Activated CD4-positive, alpha-beta T cell treated with anti-CD3 and anti-CD28 coated beads, Interleukin-2, amount 10 ng/mL, durations not matched to agents 7 days and 5 days (primary cell): Measurements from ENCODE around the gene ATP5PD. TPM values are rescaled to one million over a fixed set of nuclear protein-coding genes. Genes with fewer than 3 reads are reported as not detected.
"Not testable (repeated sequence)": the region's sequence is repeated elsewhere in the genome, so short reads cannot be mapped to it uniquely, and the experiment has no call there.

Experiments
- CTCF ChIA-PET: fragments of 350-600 bp; sonication (Branson Sonifier 250); formaldehyde crosslinking; loops from one replicate; lab custom pipeline; 2021; ENCODE audit warnings: antibody characterized with exemption; lab: Charles Lee
- POLR2A ChIA-PET: fragments of 350-600 bp; sonication (Branson Sonifier 250); formaldehyde crosslinking; loops from one replicate; lab custom pipeline; 2021; ENCODE audit warnings: antibody characterized with exemption; lab: Charles Lee
- DNase-seq: peaks from one replicate; pipeline ENCODE4 v3.0.0-alpha.2; 2020
- H3K27ac Mint-ChIP-seq: one replicate; pipeline ENCODE4 v1.8.0; 2021; ENCODE audit warnings: mild to moderate bottlenecking, moderate library complexity, mixed read lengths
- H3K27me3 Mint-ChIP-seq: one replicate; pipeline ENCODE4 v1.8.0; 2021; ENCODE audit warnings: mixed read lengths
- H3K36me3 Mint-ChIP-seq: one replicate; pipeline ENCODE4 v1.8.0; 2021; ENCODE audit warnings: low read depth, mixed read lengths
- H3K4me1 Mint-ChIP-seq: one replicate; pipeline ENCODE4 v1.8.0; 2021; ENCODE audit warnings: mixed read lengths
- H3K4me3 Mint-ChIP-seq: one replicate; pipeline ENCODE4 v1.8.0; 2021; ENCODE audit warnings: mild to moderate bottlenecking, moderate library complexity, mixed read lengths
- H3K9me3 Mint-ChIP-seq: one replicate; pipeline ENCODE4 v1.8.0; 2021; ENCODE audit warnings: mixed read lengths
- total RNA-seq, 2 experiments: library from RNA; stranded (reverse); gene quantifications; one replicate each; pipeline ENCODE4 v1.2.3, GENCODE V29; 2021

ATP5PD gene
- total RNA-seq, 2 experiments from 2014 or later, result 252 to 259 TPM

GRCh38 chr17:75043789-75044188, 3.0 kb downstream of the ATP5PD start:
- CTCF ChIA-PET, result interaction anchor here (1.3 kb wide), 1 partner anchor 24 kb away, joined by 3 read pairs; no protein-coding TSS in a partner anchor
- H3K36me3 Mint-ChIP-seq, result peaks cover 31% of the 10 kb centered on the region
- H3K27ac Mint-ChIP-seq, POLR2A ChIA-PET, H3K27me3 Mint-ChIP-seq, H3K4me3 Mint-ChIP-seq, H3K9me3 Mint-ChIP-seq, DNase-seq: not testable (repeated sequence)
- H3K4me1 Mint-ChIP-seq, result peaks cover 35% of the 10 kb centered on the region

- DNase-seq, result no peak
- ChIA-PET POLR2A (interaction anchor here (0.6 kb wide), 1 partner anchor 67 kb away, joined by 3 read pairs; no protein-coding TSS in a partner anchor), CTCF (interaction anchor here (0.6 to 1.5 kb wide), 6 partner anchors 7 to 761 kb away, joined by 3 to 4 read pairs (median 3); partner anchors contain the start of gene MRPL58)
- Mint-ChIP-seq H3K4me1 (peaks cover 29% of the 10 kb centered on the region), H3K36me3 (peaks cover 39% of the 10 kb centered on the region), H3K9me3 (no peaks in the 10 kb centered on the region), H3K4me3 (no peak overlapping the region), H3K27me3 (no peaks in the 10 kb centered on the region), H3K27ac (peak overlapping the region; percentile 62)
These were observed 5.0 kb downstream of the ATP5PD start for GRCh38 chr17:75041656-75042280.

DNA sequence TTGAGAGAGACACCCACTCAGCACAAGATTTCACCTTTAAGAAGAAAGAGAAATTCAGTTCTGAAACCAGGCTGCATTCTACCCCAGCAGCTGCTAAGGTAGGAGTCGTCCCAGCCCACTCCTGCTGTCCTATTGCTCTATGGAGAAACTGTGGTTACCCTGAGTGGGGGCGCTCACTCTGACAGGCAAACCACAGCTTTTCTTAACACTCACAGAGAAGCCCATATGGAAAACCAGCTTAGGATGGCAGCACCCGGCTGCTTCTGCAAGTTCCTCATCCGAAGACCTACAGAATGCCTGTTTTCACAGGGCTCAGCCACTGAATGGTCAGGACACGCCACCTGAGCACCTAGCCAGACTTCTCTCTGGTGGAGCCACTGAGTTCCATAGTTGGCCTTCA, 7.5 kb downstream of the ATP5PD start:
- ChIA-PET CTCF (interaction anchor here (0.9 to 1.2 kb wide), 4 partner anchors 20 to 231 kb away, joined by 3 to 5 read pairs (median 3); partner anchors contain the start of genes MIF4GD and MRPL58), POLR2A (no interaction called here)
- peaks cover 39% of the 10 kb centered on the region for H3K36me3 Mint-ChIP-seq
- H3K9me3 Mint-ChIP-seq, result no peaks in the 10 kb centered on the region
- peaks cover 3% of the 10 kb centered on the region for H3K27me3 Mint-ChIP-seq
- H3K4me1 Mint-ChIP-seq, result peaks cover 34% of the 10 kb centered on the region
- no peak overlapping the region for H3K27ac Mint-ChIP-seq
- no peak for DNase-seq
- H3K4me3 Mint-ChIP-seq, result no peak overlapping the region

GRCh38 chr17:75036643-75037268, 10.0 kb downstream of the ATP5PD start:
- Mint-ChIP-seq H3K27me3 (peaks cover 12% of the 10 kb centered on the region), H3K4me1 (peaks cover 52% of the 10 kb centered on the region), H3K36me3 (peaks cover 33% of the 10 kb centered on the region), H3K4me3 (peak overlapping the region; percentile 62), H3K9me3 (no peaks in the 10 kb centered on the region), H3K27ac (peak overlapping the region; percentile 99)
- peak; percentile 89 for DNase-seq
- ChIA-PET POLR2A (interaction anchor here (0.5 kb wide), 1 partner anchor 13 kb away, joined by 3 read pairs; no protein-coding TSS in a partner anchor), CTCF (interaction anchor here (0.9 to 1.0 kb wide), 2 partner anchors 10 to 25 kb away, joined by 3 to 4 read pairs; partner anchors contain the start of genes ATP5PD and MRPL58)

GRCh38 chr17:75034236-75034908, 12.4 kb downstream of the ATP5PD start:
- Mint-ChIP-seq H3K36me3 (peaks cover 20% of the 10 kb centered on the region), H3K9me3 (peaks cover 6% of the 10 kb centered on the region), H3K27ac (peak overlapping the region; percentile 99), H3K4me1 (peaks cover 55% of the 10 kb centered on the region), H3K4me3 (peak overlapping the region; percentile 83), H3K27me3 (peaks cover 15% of the 10 kb centered on the region)
- ChIA-PET POLR2A (interaction anchor here (0.7 kb wide), 1 partner anchor 50 kb away, joined by 6 read pairs; no protein-coding TSS in a partner anchor), CTCF (interaction anchor here (0.5 to 2.4 kb wide), 9 partner anchors 8 to 374 kb away, joined by 3 to 12 read pairs (median 3); partner anchors contain the start of gene MRPL58)
- DNase-seq, result peak; percentile 79

DNA sequence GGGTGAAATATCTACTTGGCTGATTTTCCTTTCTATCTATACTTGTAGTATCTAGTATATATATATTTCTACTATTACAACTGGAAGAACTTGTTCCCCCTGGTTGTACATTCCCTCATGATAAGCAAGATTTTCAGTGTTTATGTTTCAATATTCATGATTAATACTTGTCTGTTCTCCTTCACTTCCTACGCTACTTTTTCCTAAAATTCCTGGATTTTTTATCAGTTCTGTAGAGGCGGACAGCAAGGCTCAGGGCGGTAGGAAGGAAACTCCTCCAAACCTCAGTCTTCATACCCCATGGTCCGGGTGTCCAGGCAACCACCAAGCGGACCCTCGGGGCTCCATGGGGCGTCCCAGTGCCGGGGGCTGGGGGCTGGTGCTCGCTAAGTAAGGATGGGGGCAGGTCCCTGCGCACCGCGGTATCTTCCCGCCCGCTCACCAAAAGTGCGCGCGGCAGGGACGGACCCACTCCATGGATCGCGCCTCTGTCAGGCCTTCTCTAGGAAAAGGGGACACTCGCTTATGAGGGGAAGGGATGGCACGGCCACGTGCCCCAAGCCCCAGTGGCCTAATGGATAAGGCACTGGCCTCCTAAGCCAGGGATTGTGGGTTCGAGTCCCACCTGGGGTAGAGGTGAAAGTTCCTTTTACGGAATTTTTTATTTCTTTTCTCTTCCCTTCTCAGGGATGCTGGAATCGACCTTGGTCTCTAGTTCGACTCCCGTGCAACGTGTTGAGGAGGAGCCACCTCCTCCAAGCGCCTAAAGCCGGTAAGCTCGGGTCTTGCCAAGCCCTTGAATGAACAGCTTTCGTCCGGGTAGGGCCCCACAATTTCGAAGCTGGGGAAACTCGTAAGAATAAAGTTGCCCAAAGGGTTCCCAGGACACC, 13.2 kb downstream of the ATP5PD start:
- ChIA-PET CTCF (interaction anchor here (0.9 to 2.4 kb wide), 5 partner anchors 21 to 154 kb away, joined by 3 to 12 read pairs (median 4); partner anchors contain the start of gene MRPL58), POLR2A (no interaction called here)
- peaks cover 53% of the 10 kb centered on the region for H3K4me1 Mint-ChIP-seq
- H3K4me3 Mint-ChIP-seq, result peak overlapping the region; percentile 83
- H3K27ac Mint-ChIP-seq, result peak overlapping the region; percentile 99
- H3K36me3 Mint-ChIP-seq, result peaks cover 15% of the 10 kb centered on the region
- peaks cover 15% of the 10 kb centered on the region for H3K27me3 Mint-ChIP-seq
- DNase-seq, result peak; percentile 75
- peaks cover 6% of the 10 kb centered on the region for H3K9me3 Mint-ChIP-seq

- ChIA-PET CTCF (interaction anchor here (0.6 to 1.6 kb wide), 3 partner anchors 10 to 545 kb away, joined by 3 to 9 read pairs (median 4); no protein-coding TSS in a partner anchor), POLR2A (no interaction called here)
- Mint-ChIP-seq H3K4me3 (peak overlapping the region; percentile 49), H3K36me3 (peaks cover 10% of the 10 kb centered on the region), H3K4me1 (peaks cover 53% of the 10 kb centered on the region), H3K9me3 (peaks cover 6% of the 10 kb centered on the region), H3K27ac (no peak overlapping the region), H3K27me3 (peaks cover 17% of the 10 kb centered on the region)
- no peak for DNase-seq
These were observed 14.0 kb downstream of the ATP5PD start for GRCh38 chr17:75032720-75033280.

GRCh38 chr17:75031972-75032719, 14.6 kb downstream of the ATP5PD start:
- Mint-ChIP-seq H3K4me1 (peaks cover 49% of the 10 kb centered on the region), H3K4me3 (peak overlapping the region; percentile 49), H3K27me3 (peaks cover 17% of the 10 kb centered on the region), H3K9me3 (peaks cover 7% of the 10 kb centered on the region), H3K36me3 (peaks cover 10% of the 10 kb centered on the region), H3K27ac (peak overlapping the region; percentile 63)
- ChIA-PET POLR2A (no interaction called here), CTCF (interaction anchor here (0.5 to 1.6 kb wide), 8 partner anchors 9 to 546 kb away, joined by 3 to 9 read pairs (median 4); partner anchors contain the start of gene MRPL58)
- peak; percentile 47 for DNase-seq

DNA sequence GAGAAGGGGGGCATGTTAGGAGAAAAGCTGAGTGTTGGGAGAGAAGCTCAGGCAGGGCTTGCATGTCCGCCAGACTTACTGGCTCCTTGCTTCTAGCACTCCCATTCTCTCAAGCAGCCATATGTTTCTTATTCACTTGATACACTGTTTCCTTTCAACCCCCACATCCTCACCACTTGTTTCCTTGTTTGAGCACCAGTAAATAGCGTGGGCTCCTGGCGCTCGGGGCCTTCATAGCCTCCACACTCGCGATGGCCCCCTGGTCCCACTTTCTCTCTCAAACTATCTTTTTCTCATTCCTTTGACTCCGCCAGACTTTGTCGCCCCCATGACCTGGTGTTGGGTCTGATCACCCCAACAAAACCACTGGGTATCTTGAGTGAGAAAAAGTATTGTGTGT, 16.6 kb downstream of the ATP5PD start:
- ChIA-PET CTCF (no interaction called here), POLR2A (no interaction called here)

GRCh38 chr17:75026650-75027049, 20.1 kb downstream of the ATP5PD start:
- POLR2A ChIA-PET, H3K4me3 Mint-ChIP-seq, CTCF ChIA-PET, DNase-seq, H3K27ac Mint-ChIP-seq: not testable (repeated sequence)
- H3K27me3 Mint-ChIP-seq, result peaks cover 12% of the 10 kb centered on the region
- peaks cover 30% of the 10 kb centered on the region for H3K9me3 Mint-ChIP-seq
- H3K36me3 Mint-ChIP-seq, result peaks cover 40% of the 10 kb centered on the region
- peaks cover 33% of the 10 kb centered on the region for H3K4me1 Mint-ChIP-seq

More for the DNA sequence above, 16.6 kb downstream of the ATP5PD start:
- Mint-ChIP-seq H3K4me3 (no peak overlapping the region), H3K36me3 (peaks cover 13% of the 10 kb centered on the region), H3K27me3 (peaks cover 24% of the 10 kb centered on the region), H3K9me3 (peaks cover 20% of the 10 kb centered on the region), H3K27ac (no peak overlapping the region), H3K4me1 (peaks cover 37% of the 10 kb centered on the region)
- DNase-seq, result no peak

- CTCF ChIA-PET, result interaction anchor here (1.5 to 2.7 kb wide), 2 partner anchors 13 to 89 kb away, joined by 3 to 17 read pairs; partner anchors contain the start of gene MRPL58
- Mint-ChIP-seq H3K27me3 (peaks cover 10% of the 10 kb centered on the region), H3K4me3 (peak overlapping the region; percentile 33), H3K9me3 (peaks cover 28% of the 10 kb centered on the region), H3K4me1 (peaks cover 30% of the 10 kb centered on the region), H3K36me3 (peaks cover 49% of the 10 kb centered on the region)
- peak; percentile 44 for DNase-seq
- H3K27ac Mint-ChIP-seq, POLR2A ChIA-PET: not testable (repeated sequence)
These were observed 21.4 kb downstream of the ATP5PD start for GRCh38 chr17:75025398-75025734.
